Measurements from ENCODE around the gene SLC39A13.
A peak's percentile ranks its signal among the peaks of the same experiment; 100 is the strongest.

Gene SLC39A13

DNA sequence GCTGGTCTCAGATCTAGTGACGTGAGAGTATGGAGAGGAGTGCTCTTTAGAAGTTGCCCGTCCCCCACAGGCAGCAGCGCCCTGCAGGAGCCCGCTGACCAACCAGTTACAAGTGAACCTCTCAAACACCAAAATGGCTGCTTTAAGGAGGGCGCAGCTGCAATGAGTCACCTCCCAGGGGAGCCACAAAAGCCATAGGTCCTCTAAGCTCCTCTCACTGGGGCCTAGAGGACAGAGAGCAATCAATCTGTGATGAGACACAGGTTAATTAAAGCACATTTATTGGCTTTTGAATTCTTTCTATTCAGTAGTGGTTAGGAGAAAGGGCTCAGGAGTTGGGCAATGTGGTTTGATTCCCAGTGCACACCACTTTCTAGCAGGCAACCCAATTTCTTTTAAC, 56.1 kb downstream of the SLC39A13 start:
- Mint-ChIP-seq H3K9me3 (no peaks in the 10 kb centered on the region), H3K27me3 (no peaks in the 10 kb centered on the region), H3K27ac (peak overlapping the region; percentile 49), H3K36me3 (ENCODE audit: low read depth) (peaks cover 20% of the 10 kb centered on the region), H3K4me1 (peaks cover 3% of the 10 kb centered on the region), H3K4me3 (no peak overlapping the region)
- DNase-seq (no peak), ATAC-seq (peak; percentile 57)
